DOHH2 (cell line): Measurements from ENCODE around the gene ST6GALNAC6.

Experiments
- H3F3A ChIP-seq: fragments of 200-600 bp; sonication (generic), shearing (Covaris generic); 2 replicates; pipeline ENCODE4 v1.6.0; 2016; ENCODE audit warnings: antibody characterized with exemption, mild to moderate bottlenecking; ENCODE audit not compliant: control insufficient read depth, insufficient read depth
- H3K27ac ChIP-seq: fragments of 200-600 bp; sonication (generic); 2 replicates; pipeline ENCODE4 v1.5.1; 2014; ENCODE audit warnings: low read depth, mild to moderate bottlenecking, low read length, moderate library complexity
- H3K27me3 ChIP-seq: fragments of 200-600 bp; sonication (generic); 2 replicates; pipeline ENCODE4 v1.6.1; 2014; ENCODE audit warnings: mild to moderate bottlenecking, low read length, mixed read lengths; ENCODE audit not compliant: control insufficient read depth
- H3K36me3 ChIP-seq: fragments of 200-600 bp; sonication (generic); 2 replicates; pipeline ENCODE4 v1.6.1; 2014; ENCODE audit warnings: mild to moderate bottlenecking, low read length, moderate library complexity, mixed read lengths; ENCODE audit not compliant: control insufficient read depth
- H3K4me1 ChIP-seq: fragments of 200-600 bp; sonication (generic); 2 replicates; pipeline ENCODE4 v1.6.1; 2014; ENCODE audit warnings: mild to moderate bottlenecking, low read length, mixed read lengths; ENCODE audit not compliant: control insufficient read depth
- H3K4me2 ChIP-seq: fragments of 200-600 bp; sonication (generic); 2 replicates; pipeline ENCODE4 v1.6.0; 2014; ENCODE audit warnings: mild to moderate bottlenecking, low read length, moderate library complexity
- H3K4me3 ChIP-seq: fragments of 200-600 bp; sonication (generic); 2 replicates; pipeline ENCODE4 v1.5.1; 2014; ENCODE audit warnings: mild to moderate bottlenecking, low read length, mixed read lengths
- H3K79me2 ChIP-seq: fragments of 200-600 bp; sonication (generic); 2 replicates; pipeline ENCODE4 v1.6.1; 2014; ENCODE audit warnings: mild to moderate bottlenecking, low read length, mixed read lengths; ENCODE audit not compliant: control insufficient read depth
- H3K9me2 ChIP-seq: fragments of 200-600 bp; sonication (generic); replicated peaks from 2 replicates; pipeline ENCODE4 v1.6.1; 2014; ENCODE audit warnings: mild to moderate bottlenecking, low read length, mixed read lengths; ENCODE audit not compliant: control insufficient read depth
- H3K9me3 ChIP-seq: fragments of 200-600 bp; sonication (generic); 2 replicates; pipeline ENCODE4 v1.6.1; 2014; ENCODE audit warnings: antibody characterized with exemption, low read length, mixed read lengths; ENCODE audit not compliant: control insufficient read depth, insufficient read depth
- H4K20me1 ChIP-seq: fragments of 200-600 bp; sonication (generic); 2 replicates; pipeline ENCODE4 v1.6.0; 2014; ENCODE audit warnings: low read depth, mild to moderate bottlenecking, antibody characterized with exemption, low read length, moderate library complexity; ENCODE audit not compliant: control insufficient read depth, insufficient read depth
- EZH2phosphoT487 ChIP-seq: fragments of 200-600 bp; sonication (generic); IDR thresholded peaks from 2 replicates; pipeline ENCODE4 v1.6.1; 2017; ENCODE audit warnings: borderline replicate concordance, mild to moderate bottlenecking, antibody characterized with exemption, low read length, moderate library complexity, mixed read lengths
- TF ChIP-seq, protein P1 (sequence below): fragments of 200-600 bp; sonication (generic); IDR thresholded peaks from one replicate; pipeline ENCODE4 v1.5.1; 2014; ENCODE audit warnings: antibody characterized with exemption, mild to moderate bottlenecking, low read depth, low read length; ENCODE audit not compliant: poor library complexity, severe bottlenecking

The ST6GALNAC6 gene

DNA sequence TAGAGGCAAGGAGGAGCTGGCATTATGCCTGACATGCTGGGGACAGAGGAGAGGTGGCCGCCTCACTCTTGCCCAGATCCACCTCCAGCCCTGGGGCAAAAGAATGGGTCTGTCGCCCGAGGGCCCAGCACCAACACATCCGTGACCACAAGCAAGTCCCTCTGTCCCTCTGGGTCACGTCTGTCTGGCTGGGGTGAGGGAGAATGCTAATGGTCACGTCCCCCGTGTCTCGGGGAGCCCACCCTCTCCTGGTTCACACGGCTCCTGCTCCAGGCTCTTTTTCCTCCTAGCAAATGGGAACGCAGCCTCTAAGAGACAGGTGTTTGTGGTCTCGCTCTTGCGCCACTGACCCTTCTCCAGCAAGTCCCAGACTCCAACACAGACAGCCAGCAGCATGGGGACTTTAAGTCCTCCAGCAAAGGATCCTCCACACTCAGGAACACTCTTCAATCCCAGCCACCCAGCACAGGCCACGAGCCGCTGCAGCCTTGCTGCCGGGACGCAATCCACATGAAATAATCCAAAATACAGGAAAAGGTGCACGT, 49.0 kb downstream of the ST6GALNAC6 start:
- Histone ChIP-seq H3K9me3 (peaks cover 12% of the 10 kb centered on the region), H4K20me1 (no peaks in the 10 kb centered on the region), H3K27me3 (peaks cover 6% of the 10 kb centered on the region; the same call in 1 of the 2 replicates), H3K4me2 (no peak overlapping the region), H3F3A (no peaks in the 10 kb centered on the region), H3K79me2 (no peaks in the 10 kb centered on the region), H3K4me1 (no peaks in the 10 kb centered on the region), H3K4me3 (no peak overlapping the region), H3K27ac (no peak overlapping the region), H3K36me3 (no peaks in the 10 kb centered on the region), H3K9me2 (no peaks in the 10 kb centered on the region)
- TF ChIP-seq, protein P1, sequence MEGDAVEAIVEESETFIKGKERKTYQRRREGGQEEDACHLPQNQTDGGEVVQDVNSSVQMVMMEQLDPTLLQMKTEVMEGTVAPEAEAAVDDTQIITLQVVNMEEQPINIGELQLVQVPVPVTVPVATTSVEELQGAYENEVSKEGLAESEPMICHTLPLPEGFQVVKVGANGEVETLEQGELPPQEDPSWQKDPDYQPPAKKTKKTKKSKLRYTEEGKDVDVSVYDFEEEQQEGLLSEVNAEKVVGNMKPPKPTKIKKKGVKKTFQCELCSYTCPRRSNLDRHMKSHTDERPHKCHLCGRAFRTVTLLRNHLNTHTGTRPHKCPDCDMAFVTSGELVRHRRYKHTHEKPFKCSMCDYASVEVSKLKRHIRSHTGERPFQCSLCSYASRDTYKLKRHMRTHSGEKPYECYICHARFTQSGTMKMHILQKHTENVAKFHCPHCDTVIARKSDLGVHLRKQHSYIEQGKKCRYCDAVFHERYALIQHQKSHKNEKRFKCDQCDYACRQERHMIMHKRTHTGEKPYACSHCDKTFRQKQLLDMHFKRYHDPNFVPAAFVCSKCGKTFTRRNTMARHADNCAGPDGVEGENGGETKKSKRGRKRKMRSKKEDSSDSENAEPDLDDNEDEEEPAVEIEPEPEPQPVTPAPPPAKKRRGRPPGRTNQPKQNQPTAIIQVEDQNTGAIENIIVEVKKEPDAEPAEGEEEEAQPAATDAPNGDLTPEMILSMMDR = no peak
- TF ChIP-seq EZH2phosphoT487 = no peak

DNA sequence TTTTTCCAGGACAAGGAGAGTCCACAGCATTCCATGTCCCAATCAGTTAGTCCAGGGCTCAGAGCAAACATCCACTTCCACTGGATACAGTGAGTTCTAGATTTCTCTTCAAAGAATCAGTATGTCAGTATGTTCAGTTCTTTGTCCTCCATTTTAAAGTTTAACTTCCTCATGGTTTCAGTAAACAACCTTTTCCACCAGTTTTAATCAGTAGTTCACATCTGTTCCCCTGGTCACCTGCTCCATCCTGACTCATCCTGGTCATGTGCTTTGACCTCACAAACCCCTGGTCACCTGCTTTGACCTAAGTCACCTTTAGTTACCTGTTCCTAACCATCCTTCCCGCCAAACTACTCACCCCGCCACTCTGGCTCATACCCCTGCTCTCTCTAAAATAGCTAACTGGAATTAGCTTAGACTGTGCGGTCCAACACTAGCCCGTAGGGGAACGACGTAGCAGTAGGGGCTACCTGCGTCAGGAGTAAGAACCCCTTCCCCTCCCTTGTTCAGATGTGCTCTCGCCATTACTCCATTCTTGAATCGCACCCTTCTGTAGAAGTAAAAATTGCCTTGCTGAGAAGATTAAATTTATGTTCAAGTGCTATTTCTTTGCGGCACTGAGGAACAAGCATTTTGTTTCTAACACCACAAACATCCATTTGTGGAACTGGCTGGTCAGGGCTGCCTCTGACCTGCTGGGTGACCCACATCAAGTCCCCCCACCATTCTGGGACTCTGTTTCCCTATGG, 50.5 kb downstream of the ST6GALNAC6 start:
- Histone ChIP-seq H3F3A (no peaks in the 10 kb centered on the region), H4K20me1 (no peaks in the 10 kb centered on the region), H3K27me3 (peaks cover 4% of the 10 kb centered on the region; the same call in 1 of the 2 replicates), H3K27ac (no peak overlapping the region), H3K4me2 (no peak overlapping the region), H3K4me3 (no peak overlapping the region), H3K79me2 (no peaks in the 10 kb centered on the region), H3K36me3 (no peaks in the 10 kb centered on the region), H3K9me3 (peaks cover 12% of the 10 kb centered on the region), H3K9me2 (no peaks in the 10 kb centered on the region), H3K4me1 (no peaks in the 10 kb centered on the region)
- TF ChIP-seq, protein P1 = no peak

DNA sequence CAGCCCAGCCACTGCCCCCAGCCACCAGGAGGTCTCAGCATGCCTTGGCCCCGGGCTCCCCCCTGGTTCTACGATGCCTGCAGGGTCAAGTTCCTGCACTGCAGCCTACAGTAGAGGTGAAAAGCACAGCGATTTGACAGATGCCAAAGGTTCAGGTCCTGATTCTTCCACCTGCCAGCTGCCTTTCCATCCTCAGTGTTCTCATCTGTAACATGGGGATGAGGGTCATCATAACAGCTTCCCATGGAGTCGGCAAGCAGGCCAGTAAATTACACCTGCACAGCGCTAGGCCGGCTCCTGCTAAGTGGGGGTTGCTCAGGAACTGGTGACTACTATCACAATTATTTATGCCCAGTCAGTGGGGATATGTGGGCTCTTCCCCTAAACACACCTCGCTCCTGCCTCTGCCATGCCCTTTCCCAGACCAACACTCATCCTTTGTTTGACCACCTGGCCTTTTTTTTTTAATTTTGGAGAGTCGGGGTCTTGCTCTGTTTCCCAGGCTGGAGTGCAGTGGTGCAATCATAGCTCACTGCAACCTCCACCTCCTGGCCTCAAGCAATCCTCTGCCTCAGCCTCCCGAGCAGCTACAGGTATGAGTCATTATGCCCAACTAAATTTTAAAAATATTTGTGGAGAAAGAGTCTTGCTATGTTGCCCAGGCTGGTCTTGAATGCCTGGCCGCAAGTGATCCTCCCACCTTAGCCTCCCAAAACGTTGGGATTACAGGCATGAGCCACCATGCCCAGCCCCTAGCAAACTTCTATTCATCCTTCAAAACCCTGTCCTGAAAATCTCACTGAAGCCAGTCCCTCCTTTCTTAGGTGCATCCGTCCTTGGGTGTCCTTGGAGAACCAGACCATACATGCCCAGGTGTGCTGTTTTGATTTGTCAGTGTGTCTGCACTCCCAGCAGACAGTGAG, 51.3 kb downstream of the ST6GALNAC6 start:
- Histone ChIP-seq H3K27ac (no peak overlapping the region), H3K27me3 (no peaks in the 10 kb centered on the region), H4K20me1 (no peaks in the 10 kb centered on the region), H3K9me3 (peaks cover 12% of the 10 kb centered on the region), H3K9me2 (no peaks in the 10 kb centered on the region), H3K4me1 (no peaks in the 10 kb centered on the region), H3K4me3 (no peak overlapping the region), H3K36me3 (no peaks in the 10 kb centered on the region), H3K4me2 (no peak overlapping the region), H3K79me2 (no peaks in the 10 kb centered on the region), H3F3A (no peaks in the 10 kb centered on the region)
- TF ChIP-seq, protein P1 = no peak
- no peak for TF ChIP-seq EZH2phosphoT487
